Measurements from ENCODE around the gene RPUSD1. TPM values are rescaled to one million over a fixed set of nuclear protein-coding genes. Genes with fewer than 3 reads are reported as not detected.
"Not testable (repeated sequence)": the region's sequence is repeated elsewhere in the genome, so short reads cannot be mapped to it uniquely, and the experiment has no call there.

RPUSD1 gene
- polyA plus RNA-seq, 1 donor, result 10.7 TPM

DNA sequence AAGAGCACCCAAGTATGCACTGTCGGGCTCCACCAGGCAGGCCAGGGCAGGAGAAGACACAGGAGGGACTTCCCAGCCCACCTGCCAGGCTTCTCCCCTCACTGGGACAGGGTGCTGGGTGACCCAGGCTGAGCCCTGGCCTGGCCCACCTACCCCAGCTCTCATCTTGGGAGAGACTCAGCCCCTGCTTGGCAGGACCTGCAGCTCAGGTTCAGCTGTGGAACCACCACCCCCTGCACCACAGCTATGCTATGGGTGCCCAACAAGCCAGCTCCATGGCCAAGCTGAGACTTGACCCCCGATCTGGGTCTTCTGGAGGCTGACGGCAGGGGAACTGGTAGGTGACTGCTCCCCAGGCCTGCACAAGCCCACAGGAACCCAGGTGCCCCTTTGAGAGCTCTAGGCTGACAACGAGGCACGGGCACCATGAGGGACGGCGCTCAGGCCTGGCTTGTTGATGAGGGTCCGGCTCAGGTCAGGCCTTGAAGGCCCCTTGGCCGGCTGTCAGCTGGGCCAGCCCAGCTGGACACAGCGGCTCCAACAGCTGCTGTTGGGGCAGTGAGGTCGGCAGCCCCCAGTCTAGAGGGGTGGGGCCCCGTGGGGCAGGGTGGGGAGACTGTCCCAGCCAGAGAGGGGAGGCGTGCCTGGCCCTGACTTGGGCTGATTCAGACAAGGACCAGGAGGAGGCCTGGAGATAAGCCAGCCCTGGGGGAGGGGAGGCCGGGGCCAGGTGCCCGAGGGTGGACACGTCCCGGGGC, 4.6 kb downstream of the RPUSD1 start:
- no peak for DNase-seq

- no peak for DNase-seq
Measured at GRCh38 chr16:782766-783403, 5.3 kb downstream of the RPUSD1 start.

DNA sequence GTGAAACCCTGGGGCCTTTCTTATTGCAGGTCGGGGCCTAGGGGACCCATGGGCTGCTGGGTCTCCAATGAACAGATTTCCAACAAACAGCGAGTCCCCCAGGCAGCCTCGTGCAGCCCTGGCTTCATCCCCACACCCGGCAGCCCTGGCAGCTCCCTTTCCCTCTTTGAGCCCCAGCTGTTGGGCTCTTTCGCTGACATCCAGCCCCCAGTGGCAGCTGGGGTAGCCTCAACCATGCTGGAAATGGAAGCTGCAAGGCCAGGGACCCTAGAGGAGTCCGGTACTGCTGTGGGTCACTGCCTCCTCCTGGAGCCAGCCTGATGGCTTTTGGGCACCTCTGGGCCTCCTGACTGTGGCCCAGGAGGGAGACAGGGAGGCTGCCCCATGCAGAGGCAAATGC, 5.9 kb downstream of the RPUSD1 start:
- DNase-seq, result no peak

GRCh38 chr16:781346-782010, 6.7 kb downstream of the RPUSD1 start:
- DNase-seq, result no peak

DNA sequence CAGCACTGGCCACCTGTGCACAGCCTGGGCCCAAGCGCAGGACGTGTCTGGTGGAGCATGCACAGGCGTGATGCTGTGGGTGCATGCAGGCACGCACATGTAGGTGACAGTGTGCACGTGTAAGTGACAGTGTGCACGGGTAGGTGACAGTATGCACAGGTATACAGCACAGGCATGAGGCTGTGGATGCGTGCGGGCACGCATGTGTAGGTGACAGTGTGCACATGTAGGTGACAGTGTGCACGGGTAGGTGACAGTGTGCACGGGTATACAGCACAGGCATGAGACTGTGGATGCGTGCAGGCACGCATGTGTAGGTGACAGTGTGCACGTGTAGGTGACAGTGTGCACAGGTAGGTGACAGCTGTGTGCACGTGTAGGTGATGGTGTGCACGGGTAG, 7.9 kb downstream of the RPUSD1 start:
- DNase-seq, result no peak

- no peak for DNase-seq
Measured at GRCh38 chr16:779561-779960, 8.6 kb downstream of the RPUSD1 start.

DNA sequence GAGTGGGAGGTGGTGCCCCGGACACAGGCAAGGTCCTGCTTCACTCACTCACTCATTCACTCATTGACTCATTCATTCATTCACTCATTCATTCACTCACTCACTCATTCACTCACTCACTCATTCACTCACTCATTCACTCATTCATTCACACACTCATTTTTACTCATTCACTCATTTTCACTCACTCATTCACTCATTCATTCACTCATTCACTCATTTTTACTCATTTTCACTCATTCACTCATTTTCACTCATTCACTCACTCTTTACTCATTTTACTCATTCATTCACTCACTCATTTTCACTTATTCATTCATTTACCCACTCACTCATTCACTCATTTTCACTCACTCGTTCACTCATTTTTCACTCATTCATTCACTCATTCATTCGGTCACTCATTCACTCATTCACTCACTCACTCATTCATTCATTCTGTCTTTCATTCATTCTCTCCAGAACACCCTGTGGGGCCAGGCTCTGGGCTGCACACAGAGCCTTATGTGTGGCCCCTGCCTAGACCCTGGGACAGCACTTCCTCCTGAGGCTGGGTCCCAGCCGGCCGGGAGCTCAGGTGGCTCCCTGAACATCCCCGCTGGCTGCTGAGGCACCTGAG, 9.2 kb downstream of the RPUSD1 start:
- no peak for DNase-seq

GRCh38 chr16:778447-778846, 9.7 kb downstream of the RPUSD1 start:
- no peak for DNase-seq

DNA sequence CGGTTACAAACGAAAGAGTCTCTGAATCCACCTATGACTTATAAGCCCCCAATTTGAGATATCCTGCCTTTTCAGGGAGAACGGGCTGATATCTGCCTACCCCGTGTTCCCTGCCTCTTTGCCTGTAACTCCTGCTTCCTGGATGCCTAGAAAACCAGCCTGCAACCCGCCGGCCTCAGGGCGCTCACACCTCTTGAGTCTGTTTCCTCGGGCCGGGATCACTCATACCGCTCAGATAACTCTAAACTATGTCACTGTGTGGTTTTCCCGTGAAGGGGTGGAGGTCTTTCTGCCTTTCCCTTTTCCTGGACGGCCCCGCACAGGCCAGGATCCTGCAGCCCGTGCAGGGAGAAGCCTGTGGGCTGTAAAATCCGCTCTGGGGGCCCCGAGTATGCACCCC, 10.4 kb downstream of the RPUSD1 start:
- DNase-seq, result no peak

- DNase-seq, result no peak
Measured at GRCh38 chr16:776824-777223, 11.4 kb downstream of the RPUSD1 start.

GRCh38 chr16:776298-776697, 11.9 kb downstream of the RPUSD1 start:
- DNase-seq, result not testable (repeated sequence)

- no peak for DNase-seq
Measured at GRCh38 chr16:775236-775796, 12.9 kb downstream of the RPUSD1 start.

DNA sequence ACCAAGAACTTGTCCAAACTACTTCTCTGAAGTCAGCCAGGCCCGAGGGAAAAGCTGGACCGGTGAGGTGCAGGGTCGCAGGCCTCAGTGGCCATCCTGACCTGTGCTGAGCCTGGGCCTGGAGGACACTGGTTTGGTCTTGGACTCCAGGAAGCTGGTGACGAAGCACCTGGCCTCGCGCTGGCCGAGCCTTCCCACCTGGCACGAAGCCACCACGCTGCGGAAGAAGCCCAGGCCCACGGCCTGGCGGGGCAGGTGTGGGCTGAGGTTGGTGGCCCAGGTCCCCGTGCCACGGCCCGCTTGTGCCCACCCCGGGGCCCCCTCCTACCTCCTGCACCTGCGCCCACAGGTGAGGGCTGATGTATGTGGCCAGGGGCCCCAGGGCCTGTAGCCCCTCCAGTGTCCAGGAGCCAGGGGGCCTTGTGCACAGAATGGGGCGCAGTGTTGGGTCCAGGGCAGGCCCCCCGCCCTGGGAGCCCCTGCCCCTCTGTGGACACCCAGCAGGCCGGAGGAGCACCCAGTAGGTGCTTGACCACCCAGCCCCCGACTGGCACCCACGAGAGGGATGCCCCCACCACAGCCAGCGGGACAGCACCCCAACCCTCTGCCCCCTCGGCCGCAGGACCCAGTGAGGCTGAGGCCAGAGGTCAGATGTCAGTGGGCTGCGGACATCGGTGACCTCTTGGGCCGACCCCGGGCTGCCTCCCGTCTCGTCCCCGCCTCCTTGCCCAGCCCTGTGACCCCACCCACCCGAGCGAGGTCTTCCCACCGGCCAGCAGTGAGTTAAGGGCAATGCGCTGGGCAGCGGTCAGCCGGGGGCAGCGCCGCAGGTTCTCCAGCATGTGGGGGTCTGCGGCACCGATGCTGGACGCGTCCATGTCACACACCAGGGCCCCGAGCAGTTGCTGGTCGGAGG, 13.8 kb downstream of the RPUSD1 start:
- no peak for DNase-seq

GRCh38 chr16:772959-773358, 15.2 kb downstream of the RPUSD1 start:
- no peak for DNase-seq

GRCh38 chr16:770411-770810, 17.8 kb downstream of the RPUSD1 start:
- no peak for DNase-seq

DNA sequence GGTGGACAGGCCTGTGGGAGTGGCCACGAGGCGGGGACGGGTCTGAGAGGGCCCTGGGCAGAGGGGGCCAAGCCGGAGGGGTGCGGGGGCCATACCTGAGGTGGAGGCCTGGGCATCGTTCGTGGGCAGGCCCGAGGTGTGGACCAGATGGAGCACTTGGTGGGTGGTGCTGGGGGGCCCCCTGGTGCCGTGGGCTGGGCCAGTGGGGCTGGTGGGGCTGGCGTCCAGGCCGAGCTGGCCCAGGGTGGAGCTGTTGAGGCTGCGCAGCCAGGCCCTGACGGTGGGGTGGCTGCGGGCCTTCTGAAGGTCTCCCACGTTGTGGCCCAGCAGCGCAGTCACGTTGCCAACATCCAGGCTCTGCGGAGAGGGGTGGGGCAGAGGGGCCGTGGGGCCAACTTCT, 18.2 kb downstream of the RPUSD1 start:
- no peak for DNase-seq

DNA sequence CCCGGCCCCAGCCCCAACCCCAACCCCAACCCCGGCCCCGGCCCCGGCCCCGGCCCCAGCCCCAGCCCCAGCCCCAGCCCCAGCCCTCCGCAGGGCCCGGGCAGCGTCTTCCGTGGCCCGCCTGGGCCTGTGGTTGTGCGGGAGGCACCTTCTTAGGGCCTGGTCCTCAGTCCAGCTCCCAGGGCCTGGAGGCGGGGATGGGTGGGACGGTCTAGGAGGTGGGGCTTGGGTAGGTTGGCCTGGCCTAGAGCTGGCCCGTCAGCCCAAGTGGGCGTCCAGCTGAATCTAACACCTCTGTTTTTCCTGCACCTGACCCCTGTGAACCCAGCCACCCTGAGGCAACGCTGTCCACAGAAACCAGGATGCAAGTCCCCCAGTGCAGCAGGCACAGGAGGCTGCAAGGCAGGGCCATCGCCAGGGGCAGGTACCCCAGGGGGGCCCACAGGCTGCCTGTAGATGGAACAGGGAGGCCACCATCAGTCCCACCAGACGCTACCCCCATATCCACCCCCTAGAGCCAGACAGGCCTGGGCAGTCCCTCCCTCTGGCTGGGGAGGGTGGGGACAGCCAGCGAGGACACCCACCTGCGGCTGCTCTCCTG, 18.9 kb downstream of the RPUSD1 start:
- no peak for DNase-seq

DNA sequence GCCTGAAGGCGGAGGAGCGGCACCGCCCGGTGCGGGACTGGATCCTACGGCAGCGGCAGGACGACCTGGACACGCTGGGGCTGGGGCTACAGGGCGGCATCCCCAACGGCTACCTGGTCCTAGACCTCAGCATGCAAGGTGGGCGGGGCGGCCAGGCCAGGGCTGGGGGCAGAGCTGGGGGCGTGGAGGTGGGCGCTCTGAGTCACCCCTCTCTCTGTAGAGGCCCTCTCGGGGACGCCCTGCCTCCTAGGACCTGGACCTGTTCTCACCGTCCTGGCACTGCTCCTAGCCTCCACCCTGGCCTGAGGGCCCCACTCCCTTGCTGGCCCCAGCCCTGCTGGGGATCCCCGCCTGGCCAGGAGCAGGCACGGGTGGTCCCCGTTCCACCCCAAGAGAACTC, 19.8 kb downstream of the RPUSD1 start:
- DNase-seq, result no peak

DNA sequence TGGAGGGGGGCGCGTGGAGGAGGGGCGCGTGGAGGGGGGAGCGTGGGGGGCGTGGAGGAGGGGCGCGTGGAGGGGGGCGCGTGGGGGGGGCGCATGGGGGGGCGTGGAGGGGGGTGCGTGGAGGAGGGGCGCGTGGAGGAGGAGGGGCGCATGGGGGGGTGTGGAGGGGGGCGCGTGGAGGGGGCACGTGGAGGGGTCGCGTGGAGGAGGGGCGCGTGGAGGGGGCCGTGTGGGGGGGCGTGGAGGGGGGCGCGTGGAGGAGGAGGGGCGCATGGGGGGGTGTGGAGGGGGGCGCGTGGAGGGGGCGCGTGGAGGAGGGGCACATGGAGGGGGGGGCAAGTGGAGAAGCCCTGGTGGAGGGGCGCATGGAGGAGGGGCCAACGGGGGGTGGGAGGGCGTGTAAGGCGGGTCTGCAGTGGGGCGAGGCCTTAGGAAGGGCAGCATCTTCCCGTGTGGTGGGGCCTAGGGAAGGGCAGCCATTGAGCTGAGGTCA, 20.4 kb downstream of the RPUSD1 start:
- no peak for DNase-seq

DNA sequence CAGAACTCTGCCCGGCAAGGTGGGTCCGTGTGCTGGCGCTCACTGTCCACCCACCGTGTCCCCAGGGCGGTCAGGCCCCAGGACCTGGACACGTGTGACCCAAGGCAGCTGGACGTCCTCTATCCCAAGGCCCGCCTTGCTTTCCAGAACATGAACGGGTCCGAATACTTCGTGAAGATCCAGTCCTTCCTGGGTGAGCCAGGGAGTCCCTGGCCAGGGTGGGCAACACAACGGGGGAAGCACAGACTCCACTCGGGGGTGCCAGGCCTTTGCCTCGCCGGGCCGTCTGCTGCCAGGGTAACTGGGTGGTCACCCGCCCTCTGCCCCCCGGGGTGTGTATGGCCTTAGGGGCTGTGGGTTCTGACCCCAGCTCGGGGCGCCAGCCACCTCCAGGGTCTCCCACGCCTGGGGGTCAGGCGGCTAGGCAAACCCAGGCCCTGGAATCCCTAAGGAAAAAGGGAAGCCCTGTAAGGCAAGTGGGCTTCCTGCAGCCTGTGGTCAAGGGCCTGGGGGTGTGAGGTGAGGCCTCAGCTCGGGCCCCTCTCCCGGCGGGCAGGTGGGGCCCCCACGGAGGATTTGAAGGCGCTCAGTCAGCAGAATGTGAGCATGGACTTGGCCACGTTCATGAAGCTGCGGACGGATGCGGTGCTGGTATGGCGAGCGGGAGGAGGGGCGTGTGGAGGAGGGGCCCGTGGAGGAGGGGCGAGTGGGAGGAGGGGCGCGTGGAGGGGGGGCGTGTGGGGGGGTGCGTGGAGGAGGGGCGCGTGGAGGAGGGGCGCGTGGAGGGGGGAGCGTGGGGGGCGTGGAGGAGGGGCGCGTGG, 21.2 kb downstream of the RPUSD1 start:
- no peak for DNase-seq
